Superior temporal gyrus (tissue), 1 donor: ENCODE data around the gene MAPK8.
A peak's percentile ranks its signal among the peaks of the same experiment; 100 is the strongest.

ENCODE experiments used
- DNase-seq: peaks from one replicate; pipeline ENCODE4 v3.0.0-alpha.2; 2016; ENCODE audit errors: extremely low spot score

MAPK8 gene

DNA sequence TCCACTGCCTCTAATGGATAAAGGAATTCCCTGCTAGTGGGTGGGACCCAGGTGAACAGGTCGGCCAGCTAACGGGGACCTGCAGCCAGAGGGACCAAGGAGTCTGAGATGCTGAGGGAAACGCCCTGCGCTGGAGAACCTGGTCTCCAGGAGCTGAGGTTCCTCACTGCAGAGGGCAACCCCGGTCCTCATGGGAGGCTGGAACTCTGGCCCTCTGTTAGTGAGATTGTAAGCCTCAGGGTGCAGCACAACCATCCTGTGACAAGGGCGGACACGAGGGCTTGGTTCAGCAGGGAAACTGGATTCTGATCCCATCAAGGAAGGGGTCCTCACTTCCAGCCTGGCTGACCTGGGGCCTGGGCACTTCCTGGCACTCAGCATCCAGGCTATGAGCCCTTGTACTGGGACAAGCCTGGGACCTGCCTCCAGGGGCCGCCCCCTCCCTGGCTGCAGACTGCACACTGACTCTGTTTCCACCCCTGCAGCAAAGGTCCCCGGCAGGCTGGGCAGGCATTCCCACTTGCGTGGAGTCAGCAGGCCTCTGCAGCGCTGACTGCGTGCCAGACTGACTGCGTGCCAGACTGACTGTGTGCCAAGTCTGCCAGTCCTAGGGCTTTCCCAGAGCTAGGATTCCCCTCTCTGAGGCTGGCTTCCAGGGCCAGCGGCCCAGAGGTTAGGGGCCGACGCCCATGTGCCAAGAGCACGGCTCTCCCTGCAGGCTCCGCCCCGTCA, 143.2 kb downstream of the MAPK8 start:
- DNase-seq = peak; percentile 42

DNA sequence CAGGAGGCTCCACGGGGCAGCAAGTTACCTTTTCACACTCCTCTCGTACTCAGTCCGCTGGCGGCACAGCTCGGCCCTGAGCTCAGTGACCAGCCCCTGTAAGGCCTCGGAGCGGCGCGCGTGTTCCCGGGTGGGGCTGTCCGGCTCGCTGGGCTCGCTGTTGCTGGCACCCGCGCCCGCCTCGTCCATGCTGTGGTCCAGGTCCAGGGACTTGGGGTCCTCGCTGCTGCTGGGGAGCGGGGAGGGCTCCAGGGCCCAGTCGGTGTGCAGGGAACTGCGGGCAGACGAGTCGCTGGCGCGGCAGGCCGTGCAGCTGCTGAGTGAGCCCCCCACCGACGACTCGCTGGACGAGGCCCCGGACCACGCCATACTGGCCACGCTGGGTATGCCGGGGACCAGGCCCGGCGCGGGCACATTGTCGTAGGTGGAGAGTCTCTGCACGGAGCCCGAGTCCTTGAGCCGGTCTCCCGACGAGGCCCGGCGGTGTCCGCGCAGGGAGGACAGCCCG, 143.8 kb downstream of the MAPK8 start:
- DNase-seq = no peak

DNA sequence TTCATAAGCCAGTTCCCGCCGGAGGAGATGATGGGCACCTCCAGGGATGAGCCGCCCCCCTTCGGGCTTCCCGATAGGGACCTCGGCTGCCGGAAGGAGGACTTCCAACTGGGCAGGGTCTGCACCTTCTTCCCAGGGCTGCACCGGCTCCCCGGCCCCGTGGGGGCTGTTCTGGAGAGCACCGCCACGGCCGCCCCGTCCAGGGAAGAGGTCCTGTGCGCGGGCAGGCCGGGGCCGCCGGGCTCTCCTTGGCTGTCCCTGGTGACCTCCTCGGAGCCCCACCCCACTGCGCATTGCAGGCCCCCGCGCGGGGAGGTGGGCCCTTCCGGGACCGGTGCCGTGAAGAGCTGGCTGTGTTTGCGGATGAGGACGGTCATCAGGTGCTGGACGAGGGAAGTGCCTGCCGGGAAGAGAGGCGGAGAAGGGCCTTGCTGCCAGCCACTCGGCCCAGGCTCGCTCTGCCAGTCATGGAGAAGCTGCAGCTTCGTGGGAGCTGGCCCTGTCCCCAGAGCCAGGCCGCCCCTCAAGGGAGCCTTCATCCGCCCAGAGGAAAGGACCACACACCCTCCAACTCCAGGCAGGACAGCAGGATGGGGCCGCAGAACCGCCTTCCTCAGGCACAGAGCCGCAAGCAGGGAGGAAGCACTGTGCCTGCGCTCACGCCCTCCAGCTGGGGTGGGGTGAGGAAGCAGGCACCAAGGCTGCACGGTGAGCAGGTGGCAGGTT, 144.4 kb downstream of the MAPK8 start:
- DNase-seq = no peak

DNA sequence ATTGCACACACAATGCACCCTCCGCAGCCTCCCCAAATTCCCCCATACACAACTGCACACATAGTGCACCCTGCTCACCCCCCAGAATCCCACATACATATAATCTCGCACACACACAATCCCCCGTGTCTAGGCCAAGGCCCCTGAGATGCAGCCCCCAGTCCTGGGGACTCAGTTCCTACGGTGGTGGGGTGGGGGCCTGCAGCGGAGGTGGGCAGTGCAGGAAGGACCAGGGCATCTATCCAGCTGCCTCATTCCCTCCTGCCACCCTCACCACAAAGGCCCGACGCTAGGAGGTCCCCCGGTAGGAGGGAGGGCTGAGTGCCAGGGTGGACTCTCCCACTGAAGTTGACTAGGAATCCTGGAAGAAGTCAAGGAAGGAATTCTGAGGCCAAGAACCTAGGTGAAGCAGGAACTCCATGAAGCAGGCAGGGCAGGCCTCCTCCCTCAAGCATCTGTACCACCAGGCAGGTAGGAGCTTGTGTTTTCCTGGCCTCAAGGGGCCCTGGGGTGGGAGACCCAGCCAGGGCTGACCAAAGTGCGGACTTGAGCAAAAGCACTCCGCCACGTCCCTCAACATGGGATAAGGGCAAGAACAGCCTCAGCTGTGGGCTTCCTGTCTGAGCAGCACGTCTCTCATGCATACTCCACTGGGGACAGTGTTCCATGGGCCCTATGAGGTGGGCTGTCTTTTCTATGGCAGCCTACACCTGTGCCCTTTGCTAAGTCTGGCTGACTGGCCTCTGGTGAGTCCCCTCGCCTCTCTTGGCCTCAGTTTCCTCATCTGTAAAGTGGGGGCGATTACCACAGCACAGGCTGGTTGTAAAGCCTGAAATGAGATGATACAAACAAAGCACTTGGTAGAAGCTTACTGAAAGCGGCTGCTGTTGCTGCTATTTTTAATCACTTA, 145.7 kb downstream of the MAPK8 start:
- no peak for DNase-seq

DNA sequence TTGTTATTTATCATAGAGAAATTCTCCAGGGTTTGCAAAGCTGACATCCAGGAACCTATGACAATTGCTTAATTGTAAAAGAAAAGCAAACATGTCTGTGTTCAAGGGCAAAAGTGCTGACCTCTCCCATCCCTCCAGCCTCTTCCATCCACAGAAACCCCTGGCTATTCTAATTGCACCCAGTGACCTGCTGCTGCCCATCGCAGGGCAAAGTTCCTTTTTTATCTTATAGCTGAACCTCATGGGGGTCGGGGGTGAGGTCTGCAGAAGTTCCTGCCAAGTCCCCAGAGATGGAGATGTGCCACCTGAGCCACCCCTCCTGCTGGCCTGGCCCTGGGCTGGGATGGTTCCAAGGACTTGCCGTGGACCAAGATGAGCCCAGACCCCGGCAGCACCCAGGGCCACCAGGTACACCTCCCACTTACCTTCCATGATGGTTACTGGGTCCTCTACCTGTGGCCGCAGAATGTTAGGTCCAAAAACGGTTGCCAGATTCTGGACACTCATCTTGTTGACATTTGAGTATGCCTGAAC, 146.5 kb downstream of the MAPK8 start:
- DNase-seq = no peak

DNA sequence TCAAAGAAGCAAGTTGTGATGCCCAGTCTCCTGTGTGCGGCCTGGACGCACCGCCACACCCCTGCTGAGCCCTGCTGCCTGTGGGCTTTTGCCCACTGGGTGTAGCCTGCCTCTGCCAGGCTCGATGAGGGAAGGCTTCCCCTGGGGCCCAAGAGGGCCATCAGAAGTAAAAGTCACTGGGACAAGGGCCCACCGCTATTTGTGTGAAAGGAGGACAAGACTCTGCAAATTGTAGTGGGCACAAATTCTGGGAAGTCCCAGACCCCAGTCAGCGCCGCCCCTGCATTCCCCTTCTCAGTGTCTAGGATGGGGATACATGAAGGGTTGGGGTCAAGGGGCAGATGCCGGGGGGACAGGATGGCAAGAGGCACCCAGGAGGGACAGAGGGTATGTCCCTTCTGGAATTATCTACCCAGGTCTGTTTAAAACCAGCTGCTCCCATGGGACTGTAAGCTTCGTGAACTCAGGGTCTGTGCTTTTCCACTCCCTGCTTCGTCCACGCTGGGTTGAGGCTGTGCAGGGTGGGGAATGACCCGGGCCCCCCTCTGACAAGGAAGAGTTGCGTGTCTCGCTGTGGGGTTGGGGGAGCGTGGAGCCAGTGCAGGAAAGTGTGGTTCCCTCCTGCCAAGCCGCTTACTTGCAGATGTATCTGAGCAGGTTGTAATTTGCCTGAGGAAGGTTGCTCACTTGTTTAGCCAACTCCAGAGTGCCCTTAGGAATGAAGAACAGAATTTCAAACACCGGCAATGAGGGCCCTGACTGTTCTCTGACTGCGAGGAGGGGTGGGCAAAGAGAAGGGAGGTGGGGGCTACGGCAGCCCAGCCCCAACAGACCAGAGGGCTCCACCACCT, 147.2 kb downstream of the MAPK8 start:
- DNase-seq = no peak

DNA sequence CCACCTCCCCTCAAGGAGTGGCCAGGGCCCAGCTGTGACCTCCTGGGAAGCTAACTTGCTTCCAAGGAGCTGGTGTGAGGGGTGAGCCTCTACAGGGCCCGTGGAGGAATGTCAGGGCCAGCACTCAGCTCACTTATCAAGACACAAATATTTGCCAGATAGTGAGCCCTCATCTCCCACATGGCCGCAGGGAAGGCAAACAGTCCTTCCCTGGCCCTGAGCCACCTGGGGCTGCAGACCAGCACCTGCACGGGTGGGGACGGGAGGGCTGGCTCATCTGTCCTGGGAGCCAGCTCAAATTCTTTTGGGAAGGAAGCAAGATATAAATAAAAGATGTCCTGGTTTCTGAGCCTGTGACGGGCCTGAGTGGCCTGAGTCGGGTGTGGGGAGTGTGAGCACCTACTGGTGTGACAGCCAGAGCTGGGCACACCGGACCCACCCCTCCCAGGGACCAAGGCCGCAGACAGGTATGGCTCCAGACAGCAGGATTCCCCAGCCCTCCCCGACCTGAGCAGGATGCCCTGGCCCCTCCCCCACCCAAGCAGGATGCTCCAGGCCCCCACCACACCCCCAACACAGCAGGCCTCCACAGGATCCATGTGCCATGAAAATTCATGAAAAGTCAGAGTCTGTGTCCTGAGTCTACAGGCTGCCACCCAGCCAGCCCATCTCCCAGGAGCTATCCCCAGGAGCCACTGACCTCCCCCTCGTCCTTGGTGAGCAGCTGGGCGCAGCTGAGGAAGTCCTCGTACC, 148.0 kb downstream of the MAPK8 start:
- DNase-seq = no peak

DNA sequence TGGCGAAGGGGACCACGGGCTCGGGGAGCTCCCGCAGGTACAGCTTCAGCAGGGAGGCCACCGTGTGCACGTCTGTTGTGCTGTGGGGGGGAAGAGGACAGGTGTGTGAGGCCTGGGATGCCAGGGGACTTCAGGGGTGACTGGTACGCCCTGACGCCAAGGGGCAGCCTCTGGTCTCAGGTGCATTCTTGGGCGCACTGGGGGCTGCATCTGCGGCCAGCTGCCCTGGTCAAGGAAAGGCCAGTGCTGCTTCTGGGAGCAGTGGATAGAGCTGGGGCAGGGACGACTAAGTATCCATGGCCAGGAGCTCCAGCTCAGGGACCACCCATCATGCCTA, 148.5 kb downstream of the MAPK8 start:
- no peak for DNase-seq

DNA sequence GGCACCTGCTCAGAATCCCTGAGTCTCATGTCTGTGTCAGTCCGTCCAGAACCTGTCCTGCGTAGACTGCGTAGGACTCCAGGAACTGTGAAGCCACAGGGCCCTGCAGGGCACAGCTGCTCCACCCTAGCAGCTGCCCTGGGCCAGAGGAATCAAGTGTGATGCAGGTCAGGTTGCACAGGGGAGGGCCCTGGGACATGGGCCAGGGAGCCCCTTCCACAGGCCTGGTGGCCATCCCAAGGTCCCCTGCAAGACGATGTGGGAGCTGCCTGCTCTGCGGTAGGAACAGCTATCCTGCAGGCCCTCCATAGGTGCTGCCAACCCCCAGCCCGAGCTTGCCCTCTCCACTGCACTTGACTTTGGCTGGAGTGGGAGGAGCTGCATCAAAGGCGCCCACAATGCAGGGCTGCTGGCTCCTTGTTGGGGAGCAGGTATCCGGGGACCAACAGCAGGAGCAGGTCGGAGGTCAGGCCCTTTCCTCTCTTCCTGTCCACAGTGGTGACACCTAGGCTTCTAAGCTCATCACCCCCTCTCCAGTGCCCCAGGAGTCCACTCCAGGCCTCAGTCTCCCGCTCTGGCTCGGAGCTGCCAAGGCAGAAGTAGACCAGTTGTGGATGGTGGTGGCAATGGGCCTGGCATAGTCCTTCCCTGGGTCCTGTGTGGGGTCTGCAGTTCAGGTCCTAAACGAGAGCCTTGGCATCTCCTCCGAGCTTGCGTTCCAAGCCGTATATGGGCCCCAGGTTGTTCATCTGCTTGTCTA, 149.1 kb downstream of the MAPK8 start:
- no peak for DNase-seq

DNA sequence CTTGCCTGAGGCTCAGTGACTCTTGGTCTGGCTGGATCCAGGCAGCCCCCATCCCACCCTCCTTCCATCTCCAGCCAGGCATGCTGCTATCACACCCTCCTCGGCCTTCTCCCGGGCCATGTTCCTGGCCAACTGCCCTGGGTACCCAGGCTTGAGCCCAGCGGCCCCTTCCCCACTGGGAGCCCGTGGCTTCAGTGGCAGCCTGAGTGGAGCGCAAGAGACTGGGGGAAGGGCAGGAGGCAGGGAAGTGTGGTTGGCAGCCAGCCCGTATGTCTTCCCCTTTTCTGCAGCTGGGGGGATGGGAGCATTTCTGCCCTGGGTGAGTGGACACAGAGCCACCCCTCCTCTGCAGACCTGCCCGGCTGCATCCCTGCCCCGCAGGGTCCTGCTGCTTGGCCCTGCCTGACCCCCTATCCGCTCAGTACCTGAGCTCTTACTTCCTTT, 149.9 kb downstream of the MAPK8 start:
- peak; percentile 47 for DNase-seq

DNA sequence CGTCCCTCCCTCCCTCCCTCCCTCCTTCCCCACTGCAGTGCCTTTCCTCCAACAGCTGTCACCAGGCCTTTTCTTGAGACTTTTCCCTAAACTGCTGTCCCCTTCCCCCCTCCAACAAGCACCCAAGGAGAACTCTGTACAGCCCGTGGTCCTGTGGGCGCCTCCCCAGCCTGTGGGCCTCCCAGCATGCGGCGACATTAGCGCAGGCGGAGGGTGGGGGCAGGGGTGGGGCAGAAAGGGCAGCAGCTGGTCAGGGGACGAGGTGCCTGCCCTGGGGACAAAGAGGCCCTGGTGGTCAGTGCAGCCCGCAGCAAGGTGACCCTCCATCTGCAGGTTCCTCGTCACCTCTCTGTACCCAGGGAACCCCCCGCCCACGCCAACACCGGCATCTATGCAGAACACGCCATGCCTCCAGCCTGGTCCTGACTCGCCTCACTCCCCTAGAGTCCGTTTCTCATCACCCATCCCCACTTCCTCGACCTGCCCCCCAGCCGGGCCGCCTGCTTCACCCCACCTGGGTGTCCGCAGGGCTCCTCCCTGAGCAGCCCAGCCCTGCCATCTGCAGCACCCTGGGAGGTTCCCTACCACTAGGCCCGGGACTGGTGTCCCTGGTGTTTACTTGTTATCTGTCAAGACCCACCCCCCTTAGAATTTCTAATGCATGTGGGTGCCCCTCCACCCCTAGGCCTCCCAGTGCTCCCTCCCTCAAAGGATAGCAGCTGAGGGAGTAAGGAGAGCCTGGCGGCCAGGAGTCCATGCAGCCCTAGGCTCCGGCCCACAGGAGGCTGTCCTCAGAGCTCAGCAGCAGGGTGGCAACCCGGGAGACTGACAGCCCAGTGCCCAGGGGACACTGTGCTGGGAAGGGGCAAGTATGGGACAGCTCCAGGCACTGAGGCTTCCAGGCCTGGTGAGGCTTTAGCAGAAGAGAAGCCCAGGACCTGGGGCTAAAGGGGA, 150.6 kb downstream of the MAPK8 start:
- DNase-seq = no peak

DNA sequence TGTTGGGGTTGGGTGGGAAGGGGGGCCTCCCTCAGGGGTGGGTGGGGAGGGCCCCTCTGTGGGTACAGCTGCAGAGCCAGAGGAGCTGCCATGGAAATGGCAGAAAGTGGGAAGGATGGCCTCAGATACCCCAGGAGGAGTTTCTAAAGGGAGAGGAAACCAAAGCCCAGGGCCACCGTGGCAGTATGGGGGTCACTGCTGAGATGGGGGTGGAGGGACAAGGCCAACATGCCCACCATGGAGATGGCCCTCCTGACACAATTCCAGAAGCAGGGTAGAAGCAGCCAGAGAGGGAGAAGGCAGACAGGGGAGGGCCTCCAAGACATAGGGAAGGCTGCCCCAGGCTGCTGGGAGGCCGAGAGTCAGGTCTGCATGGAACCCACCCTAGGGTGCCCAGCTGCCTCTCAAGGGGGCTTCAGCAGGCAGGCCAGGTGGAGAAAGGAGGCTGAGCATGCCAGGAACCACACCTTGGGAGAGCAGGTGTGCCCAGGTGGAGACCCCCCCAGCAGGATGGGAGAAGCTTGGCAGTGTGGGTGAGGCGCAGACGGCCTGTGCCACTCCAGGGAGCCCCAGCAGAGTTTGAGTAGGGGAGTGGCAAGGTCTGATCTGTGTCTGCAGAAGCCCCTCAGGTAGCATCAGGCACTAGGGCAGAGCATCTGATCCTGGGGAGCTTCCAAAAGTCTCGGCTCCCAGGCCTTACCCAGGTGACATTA, 151.6 kb downstream of the MAPK8 start:
- no peak for DNase-seq

DNA sequence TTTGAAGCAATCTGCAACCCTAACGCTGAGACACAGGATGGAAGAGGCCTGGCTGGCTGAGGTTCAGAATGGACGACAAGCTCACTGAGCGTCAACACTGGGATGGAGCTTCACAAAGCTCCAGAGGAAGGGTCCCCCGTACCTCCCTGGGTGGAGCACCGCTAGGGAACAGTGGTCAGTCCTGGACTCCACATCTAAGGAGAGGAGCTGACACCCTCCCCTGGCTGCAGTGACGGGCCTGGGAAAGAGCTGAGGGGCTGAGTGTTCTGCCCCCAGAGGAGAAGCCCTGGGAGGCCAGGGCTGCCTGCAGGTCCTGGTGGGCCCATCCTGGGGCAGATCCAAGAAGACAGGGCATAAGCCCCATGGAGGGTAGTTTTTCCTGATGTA, 152.2 kb downstream of the MAPK8 start:
- DNase-seq = no peak

DNA sequence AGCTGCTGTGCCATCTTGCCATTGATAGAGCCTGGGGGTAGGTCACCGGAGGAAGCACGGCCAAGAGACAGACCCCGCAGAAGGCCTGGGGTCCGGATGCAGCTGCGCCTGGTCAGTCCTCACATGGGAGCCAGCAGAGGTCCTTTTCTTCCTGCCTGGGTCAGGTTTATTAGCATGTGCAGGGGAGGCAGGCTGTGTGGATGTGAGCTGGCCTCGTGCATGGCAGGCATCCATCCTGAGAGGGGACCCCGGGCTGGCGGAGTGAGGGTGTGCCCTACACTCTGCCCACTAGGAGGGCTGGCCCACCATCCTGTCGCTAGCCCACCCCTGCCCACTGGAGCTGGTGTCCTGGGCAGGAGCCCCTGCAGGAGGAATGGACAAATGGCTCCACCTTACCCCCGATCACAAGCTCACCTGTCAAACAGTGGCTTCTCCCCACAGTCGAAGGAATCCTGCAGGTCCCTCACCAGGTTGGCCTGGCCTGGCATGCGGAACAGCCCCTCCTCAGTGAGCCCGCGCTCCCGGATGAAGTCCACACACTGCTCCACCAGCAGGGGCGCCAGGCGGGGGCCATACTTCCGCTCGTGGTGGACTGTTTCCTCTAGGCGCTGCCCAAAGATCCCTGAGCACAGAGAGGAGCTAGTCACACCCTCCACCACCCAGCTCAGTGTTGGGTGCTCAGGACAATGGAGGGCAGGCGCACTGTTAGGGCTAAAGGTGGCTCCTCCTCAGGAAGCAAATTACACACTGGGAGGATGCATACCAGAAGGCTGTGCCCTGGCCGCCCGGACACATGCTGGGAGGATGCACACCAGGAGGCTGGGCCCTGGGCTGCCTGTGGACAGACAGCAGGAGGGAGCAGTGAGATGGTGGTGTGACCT, 153.0 kb downstream of the MAPK8 start:
- DNase-seq = no peak

DNA sequence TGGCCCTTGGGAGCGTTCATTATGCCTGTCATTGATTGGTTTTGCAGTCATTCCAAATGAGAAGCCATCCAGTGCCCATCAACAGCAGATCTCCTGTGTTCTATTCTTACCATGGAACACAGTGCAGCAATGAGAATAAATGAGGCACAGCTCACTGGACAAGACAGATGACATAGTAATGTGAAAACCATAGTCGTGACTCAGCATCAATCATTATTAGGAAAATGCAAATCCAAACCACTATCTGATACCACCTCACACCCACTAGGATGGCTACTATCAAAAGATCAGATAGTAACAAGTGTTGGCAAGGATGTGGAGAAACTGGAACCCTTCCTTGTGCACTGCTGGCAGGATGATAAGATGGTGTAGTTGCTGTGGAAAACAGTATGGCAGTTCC, 153.7 kb downstream of the MAPK8 start:
- no peak for DNase-seq

DNA sequence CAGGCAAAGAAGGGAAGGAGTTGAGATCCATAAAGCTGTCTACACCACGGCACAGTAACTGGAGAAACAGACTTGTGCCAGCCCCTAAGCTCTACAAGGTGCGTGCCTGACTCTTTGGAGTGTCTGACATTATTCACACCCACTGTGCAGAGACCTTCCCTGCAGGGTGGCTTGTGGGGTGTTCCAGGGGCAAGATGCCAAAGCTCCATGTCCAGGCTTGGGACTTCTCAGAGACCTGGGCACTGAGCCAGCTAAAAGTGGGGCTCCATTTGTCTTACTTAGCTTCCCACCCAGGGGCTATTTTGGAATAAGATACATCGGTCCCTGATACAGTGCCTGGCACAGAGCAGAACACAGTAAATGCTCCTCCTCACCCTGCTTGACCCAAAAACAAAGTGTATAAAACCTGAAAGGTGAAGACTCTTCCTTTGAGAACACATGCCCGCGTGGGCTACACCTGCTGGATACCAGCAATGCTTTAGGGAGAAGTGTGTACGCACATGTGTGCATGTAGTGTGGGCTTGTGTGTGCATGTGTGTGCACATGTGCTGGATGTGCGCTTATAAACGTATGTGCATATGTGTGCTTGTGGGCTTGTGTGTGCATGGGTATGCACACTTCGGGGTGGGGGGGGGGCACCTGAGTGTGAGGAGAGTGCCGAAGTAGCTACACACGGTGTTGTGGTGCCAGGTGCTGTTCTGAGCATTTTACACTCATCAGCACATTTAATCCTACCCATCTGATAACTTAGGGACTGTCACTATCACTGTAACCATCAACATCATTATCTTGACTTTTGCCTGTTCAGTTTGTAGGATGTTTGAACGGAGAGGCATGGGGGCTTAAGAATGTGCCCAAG, 155.4 kb downstream of the MAPK8 start:
- no peak for DNase-seq
